Common myeloid progenitor, CD34-positive (primary cell): ENCODE results near the gene LPP.

ENCODE experiments used
- CTCF ChIA-PET: fragments of 350-600 bp; sonication (Branson Sonifier 250); formaldehyde crosslinking; loops from one replicate; lab custom pipeline; 2021; ENCODE audit warnings: antibody characterized with exemption; lab: Charles Lee
- POLR2A ChIA-PET: fragments of 350-600 bp; sonication (Branson Sonifier 250); formaldehyde crosslinking; loops from one replicate; lab custom pipeline; 2021; ENCODE audit warnings: antibody characterized with exemption; lab: Charles Lee
- DNase-seq, 3 donors: peaks; one replicate each; pipeline versions ENCODE4 v3.0.0 to v3.0.0-alpha.2; 2013
- H3K27ac ChIP-seq, 2 experiments: 1 replicate in 1 of 2; 2 replicates in 1 of 2; pipeline ENCODE4 v1.7.0; 2013; ENCODE audit warnings: inconsistent platforms in 2 of 2, low read length in 2 of 2, mild to moderate bottlenecking in 2 of 2, low read depth in 1 of 2, moderate library complexity in 1 of 2; ENCODE audit not compliant: severe bottlenecking in 2 of 2, insufficient read depth in 1 of 2, poor library complexity in 1 of 2
- H3K27me3 ChIP-seq, 5 experiments: replicated peaks in 2 of 5; 1 replicate in 3 of 5; 2 replicates in 2 of 5; pipeline versions ENCODE4 v1.6.1 to v1.7.0; 2013; ENCODE audit warnings: low read length in 4 of 5, mild to moderate bottlenecking in 2 of 5, moderate library complexity in 2 of 5, inconsistent platforms in 1 of 5; ENCODE audit not compliant: insufficient read depth in 5 of 5, control insufficient read depth in 4 of 5
- H3K36me3 ChIP-seq, 4 experiments: 1 replicate in 2 of 4; 2 replicates in 2 of 4; pipeline versions ENCODE4 v1.6.1 to v1.7.0; 2013; ENCODE audit warnings: low read length in 3 of 4, control low read depth in 1 of 4, mild to moderate bottlenecking in 1 of 4; ENCODE audit not compliant: control insufficient read depth in 4 of 4, insufficient read depth in 4 of 4
- H3K4me1 ChIP-seq, 4 experiments: 1 replicate in 3 of 4; 2 replicates in 1 of 4; pipeline versions ENCODE4 v1.6.1 to v1.7.1; 2013; ENCODE audit warnings: low read length in 3 of 4, mild to moderate bottlenecking in 3 of 4, control low read depth in 1 of 4, inconsistent platforms in 1 of 4, moderate library complexity in 1 of 4; ENCODE audit not compliant: control insufficient read depth in 4 of 4, insufficient read depth in 4 of 4; ENCODE audit errors: control extremely low read depth in 1 of 4
- H3K4me3 ChIP-seq, 7 experiments: 1 replicate in 4 of 7; 2 replicates in 3 of 7; pipeline versions ENCODE4 v1.5.1 to v1.7.0; 2013; ENCODE audit warnings: mild to moderate bottlenecking in 7 of 7, low read length in 6 of 7, moderate library complexity in 6 of 7, inconsistent platforms in 2 of 7, low read depth in 2 of 7, control low read depth in 1 of 7; ENCODE audit not compliant: insufficient read depth in 4 of 7, control insufficient read depth in 1 of 7; ENCODE audit errors: extremely low read depth in 1 of 7
- H3K9me3 ChIP-seq, 5 experiments: 1 replicate in 4 of 5; 2 replicates in 1 of 5; pipeline versions ENCODE4 v1.6.1 to v1.7.1; 2013; ENCODE audit warnings: low read length in 4 of 5, mild to moderate bottlenecking in 2 of 5, inconsistent platforms in 1 of 5, low read depth in 1 of 5, moderate library complexity in 1 of 5; ENCODE audit not compliant: control insufficient read depth in 4 of 5, insufficient read depth in 2 of 5; ENCODE audit errors: control extremely low read depth in 1 of 5
- WGBS: methylation state at CpG from one replicate; pipeline ENCODE4 v1.1.5; 2013; ENCODE audit not compliant: insufficient coverage; 5-methylcytosine and 5-hydroxymethylcytosine counted together

The LPP gene

DNA sequence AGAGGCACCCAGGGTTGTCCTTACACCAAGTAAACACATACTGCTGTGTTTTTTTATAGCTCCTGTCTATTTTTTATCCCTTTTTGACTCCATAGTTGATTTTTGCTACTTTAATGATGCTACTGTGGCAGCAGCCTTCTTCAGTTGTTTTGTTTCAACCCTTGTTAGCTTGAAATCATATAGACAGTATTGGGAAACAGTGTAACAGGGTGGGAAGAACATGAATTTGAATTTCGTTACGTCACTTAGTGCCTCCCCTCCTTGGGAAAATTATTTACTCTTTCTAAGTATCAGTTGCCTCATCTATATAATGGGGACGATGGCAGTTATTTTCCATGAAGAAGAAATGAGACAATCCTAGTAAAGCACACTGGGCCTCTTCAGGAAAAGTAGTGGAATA lies 608.0 kb downstream of the LPP start:
- no peak for DNase-seq
- WGBS = 83% methylated on average over 1 of the region's 3 CpGs
- Histone ChIP-seq H3K27me3 (no peaks in the 10 kb centered on the region), H3K27ac (no peak overlapping the region), H3K36me3 (peaks cover 0 to 4% (median 0%) of the 10 kb centered on the region in 4 experiments), H3K9me3 (no peaks in the 10 kb centered on the region), H3K4me1 (no peaks in the 10 kb centered on the region), H3K4me3 (no peak overlapping the region)
- ChIA-PET POLR2A (no interaction called here), CTCF (interaction anchor here (1.1 kb wide), 1 partner anchor 13 kb away, joined by 3 read pairs; no protein-coding TSS in a partner anchor)

DNA sequence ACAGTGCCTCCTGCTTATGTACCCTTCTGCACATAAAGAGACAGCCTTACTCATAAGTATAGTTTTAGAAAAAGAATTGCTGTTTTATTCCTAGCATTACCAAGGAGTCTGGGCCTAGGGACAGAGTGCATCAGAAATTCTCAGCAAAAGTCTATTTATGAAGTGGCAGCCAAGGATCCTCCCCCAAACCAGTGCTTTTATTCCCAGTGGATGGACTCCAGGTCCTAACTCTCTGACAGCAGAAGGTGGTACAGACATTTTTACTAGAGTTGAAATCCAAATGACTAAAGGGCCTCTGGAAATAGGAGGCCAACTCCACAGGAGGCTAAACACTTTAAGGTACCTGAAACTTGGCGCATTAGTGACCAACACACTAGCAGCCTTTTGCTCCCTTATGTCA lies 610.7 kb downstream of the LPP start:
- Histone ChIP-seq H3K4me1 (no peaks in the 10 kb centered on the region), H3K36me3 (peaks cover 0 to 4% (median 0%) of the 10 kb centered on the region in 4 experiments), H3K27me3 (no peaks in the 10 kb centered on the region), H3K4me3 (no peak overlapping the region), H3K9me3 (no peaks in the 10 kb centered on the region), H3K27ac (no peak overlapping the region)
- CTCF ChIA-PET = no interaction called here
- POLR2A ChIA-PET = no interaction called here
- no CpG with 5 or more reads among the region's 1 CpG for WGBS
- no peak for DNase-seq

DNA sequence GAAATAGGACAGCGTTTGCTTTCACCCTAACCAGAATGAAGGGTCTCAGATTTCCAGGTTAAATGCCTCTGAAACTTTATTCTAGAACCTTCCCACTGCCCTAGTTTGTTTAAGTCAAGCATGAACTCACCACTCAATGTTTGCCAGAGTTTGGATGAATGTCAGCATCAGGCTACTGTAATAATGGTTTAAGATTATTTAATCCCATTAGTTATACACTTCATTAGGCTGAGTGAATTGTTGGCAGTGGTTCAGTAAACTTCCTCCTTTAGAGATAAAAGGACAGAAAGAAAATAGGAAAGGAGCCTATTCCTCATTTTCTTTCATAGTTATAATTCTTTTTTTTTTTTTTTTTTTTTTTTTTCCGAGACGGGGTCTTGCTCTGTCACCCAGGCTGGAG lies 615.9 kb downstream of the LPP start:
- ChIA-PET POLR2A (no interaction called here), CTCF (no interaction called here)
- H3K4me1 ChIP-seq = no peaks in the 10 kb centered on the region
- DNase-seq = no peak
- H3K4me3 ChIP-seq = no peak overlapping the region
- WGBS = 100% methylated on average over 1 of the region's 3 CpGs
- H3K27me3 ChIP-seq = no peaks in the 10 kb centered on the region
- H3K27ac ChIP-seq = no peak overlapping the region
- H3K36me3 ChIP-seq = no peaks in the 10 kb centered on the region
- no peaks in the 10 kb centered on the region for H3K9me3 ChIP-seq

DNA sequence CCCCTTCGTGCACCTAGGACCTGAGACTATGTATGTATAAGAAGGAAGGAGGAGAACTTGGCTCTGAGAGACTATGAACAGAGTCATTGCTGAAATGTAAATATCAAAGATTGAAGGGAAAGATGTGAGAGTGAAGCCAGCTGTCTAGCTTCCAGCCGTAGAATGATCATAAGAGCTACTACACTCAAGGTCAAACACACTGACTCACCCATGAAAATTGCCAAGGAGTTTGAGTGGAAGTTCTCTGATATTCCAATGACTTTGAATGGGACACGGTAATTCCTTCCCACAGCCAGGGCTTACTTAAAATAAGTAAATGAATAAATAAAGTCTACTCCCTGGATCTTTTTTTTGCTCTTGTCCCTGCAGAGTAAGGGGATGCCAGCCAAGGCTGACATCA lies 618.9 kb downstream of the LPP start:
- H3K27ac ChIP-seq = no peak overlapping the region
- no peaks in the 10 kb centered on the region for H3K4me1 ChIP-seq
- no peaks in the 10 kb centered on the region for H3K36me3 ChIP-seq
- ChIA-PET CTCF (no interaction called here), POLR2A (no interaction called here)
- no peak for DNase-seq
- no peaks in the 10 kb centered on the region for H3K9me3 ChIP-seq
- 83% methylated on average over 1 of the region's 3 CpGs for WGBS
- no peak overlapping the region for H3K4me3 ChIP-seq
- H3K27me3 ChIP-seq = no peaks in the 10 kb centered on the region

DNA sequence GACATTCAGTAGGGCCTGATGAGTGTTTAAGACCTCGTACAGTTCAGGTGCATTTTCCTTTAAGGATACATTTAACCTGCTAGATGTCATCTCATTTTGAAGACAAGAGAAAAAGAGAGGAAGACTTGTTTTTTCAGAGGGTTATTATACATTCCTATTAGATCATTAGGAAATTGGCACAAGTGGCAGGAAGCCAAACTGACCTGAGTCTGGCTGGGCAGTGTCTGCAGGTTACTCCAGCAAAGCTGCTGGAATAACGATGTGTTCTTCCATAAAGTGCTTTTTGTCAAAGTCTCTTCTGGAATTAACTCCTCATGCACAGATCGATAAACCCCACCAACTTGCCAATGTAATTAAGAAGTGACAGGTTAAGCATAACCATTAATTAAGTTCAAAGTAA lies 621.5 kb downstream of the LPP start:
- Histone ChIP-seq H3K9me3 (no peaks in the 10 kb centered on the region), H3K4me1 (no peaks in the 10 kb centered on the region), H3K36me3 (no peaks in the 10 kb centered on the region), H3K4me3 (no peak overlapping the region), H3K27me3 (no peaks in the 10 kb centered on the region), H3K27ac (no peak overlapping the region)
- no peak for DNase-seq
- 100% methylated on average over 1 of the region's 3 CpGs for WGBS
- POLR2A ChIA-PET = no interaction called here
- CTCF ChIA-PET = interaction anchor here (0.7 kb wide), 1 partner anchor 27 kb away, joined by 3 read pairs; no protein-coding TSS in a partner anchor

DNA sequence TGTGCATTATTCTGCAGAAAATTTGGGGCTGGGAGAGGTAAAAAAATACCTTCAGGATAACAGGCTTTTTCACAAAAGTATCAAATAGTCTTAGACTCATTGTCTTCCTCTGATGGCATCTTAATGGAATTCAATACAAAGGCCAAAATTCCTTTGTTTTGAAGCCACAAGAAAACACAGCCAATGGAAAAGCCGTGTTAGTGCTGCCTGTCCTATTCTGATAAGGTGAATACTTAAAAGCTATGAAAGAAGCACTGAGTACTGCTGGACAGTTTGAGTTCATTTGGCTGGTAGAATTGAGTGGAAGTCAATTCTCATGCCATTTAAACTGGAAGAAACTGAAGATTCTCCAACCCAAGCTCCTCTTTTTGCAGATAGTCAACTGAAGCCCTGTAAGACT lies 622.5 kb downstream of the LPP start:
- Histone ChIP-seq H3K4me3 (no peak overlapping the region), H3K9me3 (no peaks in the 10 kb centered on the region), H3K4me1 (no peaks in the 10 kb centered on the region), H3K36me3 (no peaks in the 10 kb centered on the region), H3K27ac (no peak overlapping the region), H3K27me3 (no peaks in the 10 kb centered on the region)
- no CpG with 5 or more reads among the region's 1 CpG for WGBS
- ChIA-PET POLR2A (no interaction called here), CTCF (no interaction called here)
- no peak for DNase-seq

DNA sequence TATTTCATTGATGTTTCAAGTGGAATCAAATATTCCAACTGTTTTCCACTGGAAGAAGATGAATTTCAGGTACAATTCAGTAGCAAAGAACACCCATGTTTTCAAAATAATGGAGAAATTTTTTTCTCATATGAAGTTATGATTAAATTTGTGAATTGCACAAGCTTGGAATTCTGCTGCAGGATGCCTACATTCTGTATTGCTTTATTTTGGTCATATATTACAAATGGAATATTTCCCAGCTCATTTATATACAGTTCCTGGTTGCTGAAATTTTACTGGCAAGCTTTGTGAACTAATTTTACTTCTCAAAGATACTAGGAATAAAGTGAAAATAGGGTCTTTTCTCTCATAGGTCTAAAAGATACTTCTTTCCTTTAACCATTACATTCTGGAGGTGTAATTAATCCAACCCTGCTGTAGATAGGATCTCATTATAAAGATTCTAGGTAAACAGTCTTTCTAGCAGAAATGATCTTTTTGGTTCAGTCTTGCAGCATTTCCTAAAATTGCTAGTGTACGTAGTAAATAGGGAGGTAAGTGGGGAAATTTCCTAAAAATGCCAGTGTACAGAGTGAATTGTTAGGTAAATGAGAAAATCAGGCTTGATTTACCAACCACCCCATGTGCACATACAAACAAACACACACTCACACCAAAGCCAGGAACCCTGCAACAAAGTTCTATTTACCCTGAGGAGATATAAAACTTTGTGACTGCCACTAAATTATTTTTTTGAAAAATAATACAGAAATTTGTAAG lies 624.3 kb downstream of the LPP start:
- Histone ChIP-seq H3K4me1 (no peaks in the 10 kb centered on the region), H3K9me3 (no peaks in the 10 kb centered on the region), H3K4me3 (no peak overlapping the region), H3K27ac (no peak overlapping the region), H3K36me3 (no peaks in the 10 kb centered on the region), H3K27me3 (no peaks in the 10 kb centered on the region)
- DNase-seq = no peak
- ChIA-PET CTCF (no interaction called here), POLR2A (no interaction called here)
- no CpG with 5 or more reads among the region's 1 CpG for WGBS
